HG03103 (cell line): Measurements from ENCODE around the gene ZMAT3.

Experiments
- ATAC-seq: cut with Tn5 transposase; IDR thresholded peaks from one replicate; pipeline ENCODE4 v1.9.1; 2021; ENCODE audit warnings: low read depth; ENCODE audit not compliant: unreplicated experiment

The ZMAT3 gene

GRCh38 chr3:179027326-179027900 is 44.2 kb downstream of the ZMAT3 start:
- no peak for ATAC-seq

- no peak for ATAC-seq
Measured at GRCh38 chr3:179026636-179027035, 45.0 kb downstream of the ZMAT3 start.

GRCh38 chr3:179021119-179021903 is 50.3 kb downstream of the ZMAT3 start:
- ATAC-seq = no peak

GRCh38 chr3:179020112-179020511 is 51.5 kb downstream of the ZMAT3 start:
- no peak for ATAC-seq

- no peak for ATAC-seq
Measured at GRCh38 chr3:179018808-179019207, 52.8 kb downstream of the ZMAT3 start.

- ATAC-seq = peak; percentile 46
Measured at GRCh38 chr3:179016979-179017670, 54.5 kb downstream of the ZMAT3 start.

- ATAC-seq = peak; percentile 57
Measured at GRCh38 chr3:179015551-179016020, 56.0 kb downstream of the ZMAT3 start.

- no peak for ATAC-seq
Measured at GRCh38 chr3:179005706-179006105, 65.9 kb downstream of the ZMAT3 start.

- ATAC-seq = no peak
Measured at GRCh38 chr3:179005213-179005612, 66.4 kb downstream of the ZMAT3 start.

GRCh38 chr3:179000659-179001058 is 71.0 kb downstream of the ZMAT3 start:
- no peak for ATAC-seq

GRCh38 chr3:179000144-179000543 is 71.5 kb downstream of the ZMAT3 start:
- no peak for ATAC-seq

- ATAC-seq = no peak
Measured at GRCh38 chr3:178996399-178996798, 75.2 kb downstream of the ZMAT3 start.

GRCh38 chr3:178990293-178990692 is 81.3 kb downstream of the ZMAT3 start:
- no peak for ATAC-seq

GRCh38 chr3:178989821-178990220 is 81.8 kb downstream of the ZMAT3 start:
- no peak for ATAC-seq

- no peak for ATAC-seq
Measured at GRCh38 chr3:178987745-178988144, 83.9 kb downstream of the ZMAT3 start.

GRCh38 chr3:178986456-178986855 is 85.2 kb downstream of the ZMAT3 start:
- ATAC-seq = no peak

GRCh38 chr3:178982137-178982536 is 89.5 kb downstream of the ZMAT3 start:
- ATAC-seq = peak; percentile 87

GRCh38 chr3:178975320-178975719 is 96.3 kb downstream of the ZMAT3 start:
- no peak for ATAC-seq

- no peak for ATAC-seq
Measured at GRCh38 chr3:178971614-178972013, 100.0 kb downstream of the ZMAT3 start.

- ATAC-seq = peak; percentile 82
Measured at GRCh38 chr3:178969004-178969700, 102.5 kb downstream of the ZMAT3 start.
